OCI-LY1 (cell line): ENCODE results near the gene QRFP.

Experiments
- H2AFZ ChIP-seq: fragments of 200-600 bp; sonication (generic), shearing (Covaris generic); 2 replicates; pipeline ENCODE4 v1.6.0; 2014; ENCODE audit warnings: antibody characterized with exemption, mild to moderate bottlenecking, low read length
- H3F3A ChIP-seq: fragments of 200-600 bp; sonication (generic), shearing (Covaris generic); 2 replicates; pipeline ENCODE4 v1.6.0; 2014; ENCODE audit warnings: mild to moderate bottlenecking, antibody characterized with exemption, low read length, moderate library complexity; ENCODE audit not compliant: insufficient read depth
- H3K27ac ChIP-seq: fragments of 200-600 bp; sonication (generic); 2 replicates; pipeline ENCODE4 v1.5.1; 2014; ENCODE audit warnings: low read length, mixed run types, mild to moderate bottlenecking, low read depth; ENCODE audit not compliant: poor library complexity, severe bottlenecking
- H3K27me3 ChIP-seq: fragments of 200-600 bp; sonication (generic); 2 replicates; pipeline ENCODE4 v1.6.0; 2014; ENCODE audit warnings: antibody characterized with exemption, mild to moderate bottlenecking, low read length, moderate library complexity; ENCODE audit not compliant: insufficient read depth
- H3K36me3 ChIP-seq: fragments of 200-600 bp; sonication (generic); 2 replicates; pipeline ENCODE4 v1.6.1; 2014; ENCODE audit warnings: mild to moderate bottlenecking, antibody characterized with exemption, low read length, moderate library complexity, mixed read lengths; ENCODE audit not compliant: insufficient read depth
- H3K4me1 ChIP-seq: fragments of 200-600 bp; sonication (generic); 2 replicates; pipeline ENCODE4 v1.5.1; 2014; ENCODE audit warnings: mild to moderate bottlenecking, low read length, moderate library complexity; ENCODE audit not compliant: insufficient read depth, severe bottlenecking
- H3K4me2 ChIP-seq: fragments of 200-600 bp; sonication (generic), shearing (Covaris generic); 2 replicates; pipeline ENCODE4 v1.6.1; 2014; ENCODE audit warnings: low read length
- H3K4me3 ChIP-seq: fragments of 200-600 bp; sonication (generic); 2 replicates; pipeline ENCODE4 v1.5.1; 2014; ENCODE audit warnings: low read length, low read depth, mild to moderate bottlenecking, mixed read lengths; ENCODE audit not compliant: poor library complexity, severe bottlenecking
- H3K79me2 ChIP-seq: fragments of 200-600 bp; shearing (Covaris generic); 2 replicates; pipeline ENCODE4 v1.6.1; 2016; ENCODE audit warnings: mixed run types, low read length, mixed read lengths; ENCODE audit not compliant: insufficient read depth
- H3K9ac ChIP-seq: fragments of 200-600 bp; sonication (generic), shearing (Covaris generic); 2 replicates; pipeline ENCODE4 v1.6.1; 2014; ENCODE audit warnings: mild to moderate bottlenecking, low read length, mixed read lengths
- H3K9me2 ChIP-seq: fragments of 200-600 bp; sonication (generic), shearing (Covaris generic); 2 replicates; pipeline ENCODE4 v1.6.1; 2014; ENCODE audit warnings: low read depth, mild to moderate bottlenecking, low read length, mixed read lengths
- H3K9me3 ChIP-seq: fragments of 200-600 bp; shearing (Covaris generic); 2 replicates; pipeline ENCODE4 v1.6.1; 2014; ENCODE audit warnings: low read length, mixed read lengths
- H4K20me1 ChIP-seq: fragments of 200-600 bp; sonication (generic), shearing (Covaris generic); 2 replicates; pipeline ENCODE4 v1.6.0; 2016; ENCODE audit warnings: mild to moderate bottlenecking, low read length; ENCODE audit not compliant: insufficient read depth
- EZH2 ChIP-seq: fragments of 200-600 bp; sonication (generic), shearing (Covaris generic); IDR thresholded peaks from 2 replicates; pipeline ENCODE4 v1.8.0; 2017; ENCODE audit warnings: borderline replicate concordance, mixed run types, mild to moderate bottlenecking, antibody characterized with exemption, low read length, moderate library complexity, mixed read lengths
- TF ChIP-seq, protein P1 (sequence below): fragments of 200-600 bp; sonication (generic), shearing (Covaris generic); IDR thresholded peaks from 2 replicates; pipeline ENCODE4 v1.5.1; 2017; ENCODE audit warnings: mild to moderate bottlenecking, antibody characterized with exemption, low read length, moderate library complexity, mixed read lengths

Gene QRFP

DNA sequence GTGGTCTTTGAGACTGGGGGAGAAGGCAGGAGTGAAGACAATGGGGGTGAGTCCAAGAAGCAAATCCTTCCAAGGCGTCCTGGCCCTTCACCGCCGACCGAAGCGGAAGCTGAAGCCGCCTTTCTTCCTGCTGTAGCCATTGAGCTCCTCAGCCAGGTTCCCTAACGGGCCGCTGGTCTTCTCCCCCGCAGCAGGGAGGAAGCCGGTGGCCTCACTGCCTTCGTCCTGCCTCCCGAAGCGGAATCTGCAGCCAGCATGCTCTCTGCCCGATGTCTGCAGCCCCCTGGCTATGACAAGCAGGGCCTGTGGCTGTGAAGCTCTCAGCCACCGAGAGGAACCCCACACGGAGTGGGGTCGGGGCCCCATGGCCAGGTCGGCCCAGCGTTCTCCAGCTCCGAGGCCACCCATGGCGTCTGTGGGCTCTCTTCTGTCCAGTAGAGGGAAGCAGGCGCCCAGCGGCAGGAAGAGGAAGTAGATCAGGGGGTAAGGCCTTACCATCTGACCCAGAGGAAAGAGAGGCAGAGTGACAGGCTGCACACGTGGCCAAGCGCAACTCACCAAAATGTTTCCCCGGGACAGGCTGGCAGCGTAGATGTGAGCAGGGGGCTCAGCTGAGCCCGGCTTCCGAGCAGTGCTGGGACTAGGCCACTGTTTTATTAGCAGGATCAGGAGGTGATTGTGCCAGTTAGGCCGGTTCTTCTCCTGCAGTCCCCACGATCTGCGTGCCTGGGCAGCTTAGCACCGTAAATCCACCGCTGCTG, 3.1 kb downstream of the QRFP start:
- H3K4me3 ChIP-seq, result no peak overlapping the region
- no peak overlapping the region for H3K27ac ChIP-seq
- no peaks in the 10 kb centered on the region for H3K79me2 ChIP-seq
- no peaks in the 10 kb centered on the region for H3K4me1 ChIP-seq
- H4K20me1 ChIP-seq, result no peaks in the 10 kb centered on the region
- no peaks in the 10 kb centered on the region for H3K9me3 ChIP-seq
- no peaks in the 10 kb centered on the region for H3K27me3 ChIP-seq
- H3K9me2 ChIP-seq, result no peaks in the 10 kb centered on the region
- H2AFZ ChIP-seq, result no peak overlapping the region
- H3F3A ChIP-seq, result no peaks in the 10 kb centered on the region
- TF ChIP-seq, protein P1, sequence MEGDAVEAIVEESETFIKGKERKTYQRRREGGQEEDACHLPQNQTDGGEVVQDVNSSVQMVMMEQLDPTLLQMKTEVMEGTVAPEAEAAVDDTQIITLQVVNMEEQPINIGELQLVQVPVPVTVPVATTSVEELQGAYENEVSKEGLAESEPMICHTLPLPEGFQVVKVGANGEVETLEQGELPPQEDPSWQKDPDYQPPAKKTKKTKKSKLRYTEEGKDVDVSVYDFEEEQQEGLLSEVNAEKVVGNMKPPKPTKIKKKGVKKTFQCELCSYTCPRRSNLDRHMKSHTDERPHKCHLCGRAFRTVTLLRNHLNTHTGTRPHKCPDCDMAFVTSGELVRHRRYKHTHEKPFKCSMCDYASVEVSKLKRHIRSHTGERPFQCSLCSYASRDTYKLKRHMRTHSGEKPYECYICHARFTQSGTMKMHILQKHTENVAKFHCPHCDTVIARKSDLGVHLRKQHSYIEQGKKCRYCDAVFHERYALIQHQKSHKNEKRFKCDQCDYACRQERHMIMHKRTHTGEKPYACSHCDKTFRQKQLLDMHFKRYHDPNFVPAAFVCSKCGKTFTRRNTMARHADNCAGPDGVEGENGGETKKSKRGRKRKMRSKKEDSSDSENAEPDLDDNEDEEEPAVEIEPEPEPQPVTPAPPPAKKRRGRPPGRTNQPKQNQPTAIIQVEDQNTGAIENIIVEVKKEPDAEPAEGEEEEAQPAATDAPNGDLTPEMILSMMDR, result no peak
- TF ChIP-seq EZH2, result no peak
- no peak overlapping the region for H3K4me2 ChIP-seq
- H3K9ac ChIP-seq, result no peak overlapping the region
- H3K36me3 ChIP-seq, result no peaks in the 10 kb centered on the region

DNA sequence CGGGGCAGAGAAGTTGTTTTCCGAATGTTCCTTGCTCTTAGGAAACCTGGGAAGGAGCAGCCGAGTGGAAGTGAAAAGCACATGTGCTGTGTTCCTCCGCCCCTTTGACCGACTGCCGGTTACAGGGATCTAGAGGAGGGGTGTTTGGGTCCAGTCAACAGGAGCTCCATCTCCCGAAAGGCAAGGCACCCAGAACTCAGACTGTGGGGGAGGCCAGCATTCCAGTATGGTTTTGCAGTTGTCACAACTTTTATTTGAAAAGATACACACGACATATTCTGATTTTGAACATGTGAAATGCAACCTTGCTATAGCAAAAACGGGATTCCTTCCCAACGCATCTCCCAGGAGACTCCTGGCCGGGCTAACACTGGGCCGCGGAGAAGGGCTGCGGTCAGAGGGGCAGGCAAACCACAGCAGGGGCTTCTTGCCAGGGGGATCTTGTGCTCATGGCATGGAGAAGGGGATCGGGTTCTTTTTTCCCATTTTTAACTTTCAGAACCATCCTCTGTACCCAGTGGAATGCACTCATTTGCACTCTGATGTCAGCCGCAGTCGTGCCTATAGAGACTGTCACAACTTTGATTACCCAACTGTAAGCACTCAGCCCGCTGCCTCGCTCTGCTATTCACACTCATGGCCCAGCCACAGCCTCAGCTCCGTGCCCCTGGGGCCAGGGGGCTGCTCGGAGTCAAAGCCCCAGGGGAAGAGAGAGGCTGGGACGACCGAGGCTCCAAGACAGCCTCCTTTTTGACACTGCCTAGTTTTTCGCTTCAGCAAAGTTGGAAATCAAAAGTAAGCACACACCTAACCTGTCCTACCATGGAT, 3.9 kb downstream of the QRFP start:
- no peaks in the 10 kb centered on the region for H3K36me3 ChIP-seq
- no peak overlapping the region for H3K4me3 ChIP-seq
- no peaks in the 10 kb centered on the region for H3F3A ChIP-seq
- H3K27me3 ChIP-seq, result no peaks in the 10 kb centered on the region
- no peak for TF ChIP-seq EZH2
- TF ChIP-seq, protein P1, result no peak
- no peaks in the 10 kb centered on the region for H3K4me1 ChIP-seq
- H3K79me2 ChIP-seq, result no peaks in the 10 kb centered on the region
- no peak overlapping the region for H3K27ac ChIP-seq
- H3K9me3 ChIP-seq, result no peaks in the 10 kb centered on the region
- H3K9ac ChIP-seq, result no peak overlapping the region
- no peaks in the 10 kb centered on the region for H3K9me2 ChIP-seq
- no peak overlapping the region for H2AFZ ChIP-seq
- no peak overlapping the region for H3K4me2 ChIP-seq
- no peaks in the 10 kb centered on the region for H4K20me1 ChIP-seq

DNA sequence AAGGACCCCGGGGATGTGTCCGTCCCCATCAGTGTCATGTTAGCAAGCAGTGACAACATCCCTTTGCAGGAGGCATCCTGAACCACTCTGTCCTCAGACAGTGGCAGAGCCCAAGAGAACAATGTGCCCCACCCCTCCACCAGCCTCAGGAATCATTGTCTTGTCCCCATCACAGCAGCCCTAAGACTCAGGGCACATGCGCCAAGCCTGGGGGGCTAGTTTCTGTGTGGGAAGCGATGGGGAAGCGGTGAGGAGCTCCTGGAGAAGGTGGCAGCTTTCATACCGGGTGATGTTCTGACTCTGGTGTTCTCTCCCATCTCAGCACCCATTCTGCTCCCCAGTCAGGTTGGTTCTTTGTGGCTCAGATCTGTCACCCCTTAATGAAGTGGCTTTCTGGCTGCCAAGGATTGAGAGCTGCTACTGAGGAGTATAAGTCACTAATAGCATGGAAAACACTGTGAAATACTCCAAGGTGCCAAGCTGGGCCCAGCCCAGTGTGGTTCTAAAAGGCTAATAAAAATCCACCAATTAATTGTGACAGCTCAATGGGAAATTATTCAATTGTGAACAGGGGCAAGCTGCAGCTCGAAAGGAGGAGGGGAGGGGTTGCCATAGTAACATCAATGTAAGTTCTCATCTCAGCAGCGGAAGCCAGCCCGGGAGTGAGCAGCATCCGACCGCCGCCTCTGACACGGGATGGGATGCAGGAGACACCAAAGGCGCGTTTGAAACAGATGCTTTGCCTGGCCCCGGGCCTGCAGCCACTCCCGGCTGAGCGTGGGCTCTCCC, 4.7 kb downstream of the QRFP start:
- no peak overlapping the region for H3K4me3 ChIP-seq
- TF ChIP-seq, protein P1, result no peak
- no peak for TF ChIP-seq EZH2
- no peaks in the 10 kb centered on the region for H4K20me1 ChIP-seq
- H3K4me1 ChIP-seq, result no peaks in the 10 kb centered on the region
- H3K27me3 ChIP-seq, result no peaks in the 10 kb centered on the region
- no peaks in the 10 kb centered on the region for H3K9me3 ChIP-seq
- H3K36me3 ChIP-seq, result no peaks in the 10 kb centered on the region
- no peaks in the 10 kb centered on the region for H3F3A ChIP-seq
- H3K9ac ChIP-seq, result no peak overlapping the region
- H3K27ac ChIP-seq, result no peak overlapping the region
- no peak overlapping the region for H2AFZ ChIP-seq
- H3K4me2 ChIP-seq, result no peak overlapping the region
- H3K9me2 ChIP-seq, result no peaks in the 10 kb centered on the region
- H3K79me2 ChIP-seq, result no peaks in the 10 kb centered on the region
